Activated CD8-positive, alpha-beta memory T cell treated with anti-CD3 and anti-CD28 coated beads for 1 hour (primary cell): ENCODE measurements around the gene ABCA9.
"Not testable (repeated sequence)": the region's sequence is repeated elsewhere in the genome, so short reads cannot be mapped to it uniquely, and the experiment has no call there.

Experiments used
- DNase-seq, 2 donors: peaks; one replicate each; pipeline ENCODE4 v3.0.0-alpha.2; 2020; ENCODE audit warnings: low read depth in 1 of 2; ENCODE audit errors: extremely low read depth in 1 of 2

Gene ABCA9

GRCh38 chr17:68959117-68959516 lies 101.6 kb downstream of the ABCA9 start:
- not testable (repeated sequence) for DNase-seq

- DNase-seq: no peak
Observed at GRCh38 chr17:68957944-68958343, 102.8 kb downstream of the ABCA9 start.

- no peak for DNase-seq
Observed at GRCh38 chr17:68955181-68955841, 105.4 kb downstream of the ABCA9 start, which contains the start of gene ABCA8. TSS of gene ABCA8 (minus strand) at chr17:68955392. CDS start at chr17:68942034, 13,358 bp downstream.

- no peak for DNase-seq
Observed at GRCh38 chr17:68954146-68954896, 106.4 kb downstream of the ABCA9 start.

- no peak for DNase-seq
Observed at GRCh38 chr17:68953340-68953997, 107.3 kb downstream of the ABCA9 start.

- DNase-seq: no peak
Observed at GRCh38 chr17:68950725-68951124, 110.0 kb downstream of the ABCA9 start.

GRCh38 chr17:68947868-68948267 lies 112.9 kb downstream of the ABCA9 start:
- DNase-seq: not testable (repeated sequence)

GRCh38 chr17:68944435-68945035 lies 116.2 kb downstream of the ABCA9 start:
- DNase-seq: no peak

GRCh38 chr17:68943812-68944182 lies 116.9 kb downstream of the ABCA9 start:
- not testable (repeated sequence) for DNase-seq

- no peak for DNase-seq
Observed at GRCh38 chr17:68943123-68943811, 117.5 kb downstream of the ABCA9 start.

GRCh38 chr17:68942389-68942788 lies 118.3 kb downstream of the ABCA9 start:
- no peak for DNase-seq

GRCh38 chr17:68941761-68942160 lies 119.0 kb downstream of the ABCA9 start:
- no peak for DNase-seq

GRCh38 chr17:68939195-68939594 lies 121.5 kb downstream of the ABCA9 start:
- DNase-seq: no peak

GRCh38 chr17:68937890-68938514 lies 122.7 kb downstream of the ABCA9 start:
- DNase-seq: no peak

- DNase-seq: no peak
Observed at GRCh38 chr17:68927516-68927915, 133.2 kb downstream of the ABCA9 start.

- DNase-seq: no peak
Observed at GRCh38 chr17:68924793-68925720, 135.7 kb downstream of the ABCA9 start.
